Endothelial cell of umbilical vein (primary cell): ENCODE data around the gene FOS. TPM values are rescaled to one million over a fixed set of nuclear protein-coding genes. Genes with fewer than 3 reads are reported as not detected.

Experiments
- BruUV-seq: library from RNA; stranded (reverse); fragments of 400-500 nt; replicated peaks from 2 replicates; lab custom pipeline; 2021; lab: Mats Ljungman, UMichigan
- CTCF ChIA-PET: fragments of 300-600, 350-600 bp; sonication (Branson Sonifier 250); formaldehyde crosslinking; loops from one replicate; lab custom pipeline; 2021; ENCODE audit warnings: antibody characterized with exemption, inconsistent platforms; lab: Charles Lee
- POLR2A ChIA-PET: fragments of 300-600, 350-600 bp; sonication (Branson Sonifier 250); formaldehyde crosslinking; loops from one replicate; lab custom pipeline; 2021; ENCODE audit warnings: antibody characterized with exemption, inconsistent platforms; lab: Charles Lee
- DNase-seq: peaks from one replicate; pipeline ENCODE4 v3.0.0-alpha.2; 2011; ENCODE audit warnings: low read depth, low spot score
- FAIRE-seq: peaks from 2 replicates; lab custom pipeline; 2011; peaks lifted over from hg19 to GRCh38; lab: Jason Lieb, UNC
- H2AFZ ChIP-seq: 2 replicates; pipeline ENCODE4 v1.6.0; 2012; ENCODE audit warnings: low read depth, low read length, control low read depth, inconsistent platforms
- H3K27ac ChIP-seq: 2 replicates; pipeline ENCODE4 v1.5.1; 2011; ENCODE audit warnings: low read depth, mild to moderate bottlenecking, control low read depth, low read length, moderate library complexity; ENCODE audit not compliant: insufficient read depth
- H3K27me3 ChIP-seq, 2 experiments: 2 replicates each; pipeline versions ENCODE4 v1.6.0 to v1.6.1; 2011; ENCODE audit warnings: low read length in 2 of 2, mixed read lengths in 1 of 2; ENCODE audit not compliant: control insufficient read depth in 2 of 2, insufficient read depth in 2 of 2
- H3K36me3 ChIP-seq, 2 experiments: 2 replicates in 1 of 2; 3 replicates in 1 of 2; pipeline ENCODE4 v1.5.1; 2011; ENCODE audit warnings: low read length in 2 of 2, mild to moderate bottlenecking in 1 of 2, moderate library complexity in 1 of 2; ENCODE audit not compliant: control insufficient read depth in 2 of 2, insufficient read depth in 2 of 2; ENCODE audit errors: extremely low read depth in 1 of 2
- H3K4me1 ChIP-seq: 3 replicates; pipeline ENCODE4 v1.5.1; 2011; ENCODE audit warnings: mild to moderate bottlenecking, low read length; ENCODE audit not compliant: control insufficient read depth, insufficient read depth; ENCODE audit errors: extremely low read depth
- H3K4me2 ChIP-seq: 2 replicates; pipeline ENCODE4 v1.6.1; 2011; ENCODE audit warnings: low read length, control low read depth, mixed read lengths; ENCODE audit not compliant: insufficient read depth
- H3K4me3 ChIP-seq, 3 experiments: fragments of 200-600 bp in 1 of 3; sonication (generic), shearing (Covaris generic) in 1 of 3; replicated peaks in 1 of 3; 2 replicates each; pipeline ENCODE4 v1.5.1; 2011 to 2016; ENCODE audit warnings: control low read depth in 3 of 3, low read length in 3 of 3, mild to moderate bottlenecking in 2 of 3, inconsistent platforms in 1 of 3, low read depth in 1 of 3, moderate library complexity in 1 of 3; ENCODE audit not compliant: insufficient read depth in 1 of 3
- H3K79me2 ChIP-seq: 2 replicates; pipeline ENCODE4 v1.6.0; 2012; ENCODE audit warnings: low read length, inconsistent platforms; ENCODE audit not compliant: control insufficient read depth, insufficient read depth
- H3K9ac ChIP-seq: replicated peaks from 2 replicates; pipeline ENCODE3; 2011; ENCODE audit warnings: low read length, control low read depth; ENCODE audit not compliant: insufficient read depth; ENCODE audit errors: extremely low read depth
- H3K9me1 ChIP-seq: replicated peaks from 3 replicates; pipeline ENCODE4 v1.6.0; 2011; ENCODE audit warnings: mild to moderate bottlenecking, low read length; ENCODE audit not compliant: control insufficient read depth, insufficient read depth; ENCODE audit errors: extremely low read depth
- H3K9me3 ChIP-seq: replicated peaks from 2 replicates; pipeline ENCODE4 v1.5.1; 2012; ENCODE audit warnings: low read length, inconsistent platforms; ENCODE audit not compliant: control insufficient read depth, insufficient read depth
- H4K20me1 ChIP-seq: replicated peaks from 2 replicates; pipeline ENCODE3; 2011; ENCODE audit warnings: mild to moderate bottlenecking, low read length; ENCODE audit not compliant: control insufficient read depth, insufficient read depth; ENCODE audit errors: extremely low read depth
- CTCF ChIP-seq, 2 donors: IDR thresholded peaks; 1 replicate in 1 of 2; 2 replicates in 1 of 2; pipeline ENCODE4 v1.5.1; 2011; ENCODE audit warnings: low read length in 2 of 2, mild to moderate bottlenecking in 2 of 2, moderate library complexity in 2 of 2, control low read depth in 1 of 2, inconsistent platforms in 1 of 2, low read depth in 1 of 2; ENCODE audit not compliant: insufficient read depth in 1 of 2; ENCODE audit errors: extremely low read depth in 1 of 2
- EZH2 ChIP-seq: IDR thresholded peaks from 2 replicates; pipeline ENCODE4 v1.6.1; 2012; ENCODE audit warnings: borderline replicate concordance, low read depth, mild to moderate bottlenecking, moderate library complexity, low read length, inconsistent platforms; ENCODE audit not compliant: severe bottlenecking
- FOS ChIP-seq: IDR thresholded peaks from 2 replicates; pipeline ENCODE4 v1.6.1; 2011; ENCODE audit warnings: mild to moderate bottlenecking, low read length, moderate library complexity, borderline replicate concordance; ENCODE audit not compliant: insufficient read depth
- GATA2 ChIP-seq: IDR thresholded peaks from 2 replicates; pipeline ENCODE4 v1.7.0; 2011; ENCODE audit warnings: low read depth, mild to moderate bottlenecking, moderate library complexity, mixed read lengths, low read length; ENCODE audit not compliant: insufficient read length, insufficient read depth
- JUN ChIP-seq: IDR thresholded peaks from 2 replicates; pipeline ENCODE4 v1.6.1; 2011; ENCODE audit warnings: borderline replicate concordance, low read depth; ENCODE audit not compliant: insufficient read length, insufficient read depth
- MAX ChIP-seq: IDR thresholded peaks from 2 replicates; pipeline ENCODE4 v1.6.1; 2011; ENCODE audit not compliant: insufficient read depth, insufficient read length
- MYC ChIP-seq: IDR thresholded peaks from one replicate; pipeline ENCODE4 v1.6.1; 2011; ENCODE audit warnings: mild to moderate bottlenecking, low read depth, low read length
- POLR2A ChIP-seq: IDR thresholded peaks from 2 replicates; pipeline ENCODE4 v1.6.1; 2012; ENCODE audit warnings: low read depth, mild to moderate bottlenecking, control low read depth, low read length
- POLR2AphosphoS5 ChIP-seq: IDR thresholded peaks from 2 replicates; pipeline ENCODE4 v1.6.1; 2012; ENCODE audit warnings: low read depth, mild to moderate bottlenecking, control low read depth, low read length, moderate library complexity; ENCODE audit not compliant: insufficient read depth
- dilution Hi-C: fragments of 300-500 bp; cut with MboI; formaldehyde crosslinking; loops from one replicate; pipeline ENCODE4 v1.15.0; 2019; ENCODE audit warnings: low sequenced_read_pairs; ENCODE audit not compliant: extremely low pct_ligation_motif_present
- intact Hi-C: fragments of 100-400 bp; cut with micrococcal nuclease; formaldehyde crosslinking; loops from one replicate; pipeline ENCODE4 v1.10.0; 2022
- polyA plus RNA-seq, 4 experiments: library from polyadenylated mRNA; depleted of rRNA in 3 of 4; stranded (reverse) in 3 of 4; unstranded in 1 of 4; fragments of >200 nt; gene quantifications; 2 replicates each; pipeline versions ENCODE4 v1.2.1 to v1.2.3, GENCODE V29; 2011 to 2012; ENCODE audit warnings: missing spikeins in 1 of 4
- total RNA-seq: library from RNA; stranded (reverse); gene quantifications from 2 replicates; pipeline ENCODE4 v1.2.3, GENCODE V29; 2021

FOS gene
- total and polyA plus RNA-seq, 2 donors (not counting 3 experiments of a cell fraction or from before 2014, with no cell fraction given) = 9.2 to 41.6 TPM

- dilution Hi-C loops (no loop called here), intact Hi-C loops (no loop called here)
- H3K4me3 ChIP-seq = no peak overlapping the region
- H4K20me1 ChIP-seq = no peaks in the 10 kb centered on the region
- no peak overlapping the region for H2AFZ ChIP-seq
- CTCF ChIA-PET = no interaction called here
- no peaks in the 10 kb centered on the region for H3K4me1 ChIP-seq
- H3K79me2 ChIP-seq = no peaks in the 10 kb centered on the region
- H3K4me2 ChIP-seq = no peak overlapping the region
- peaks cover 5 to 17% of the 10 kb centered on the region in 2 experiments for H3K27me3 ChIP-seq
- POLR2A ChIA-PET = no interaction called here
- no peaks in the 10 kb centered on the region for H3K36me3 ChIP-seq
- H3K9me3 ChIP-seq = no peaks in the 10 kb centered on the region
- FAIRE-seq (no peak), DNase-seq (no peak)
- TF ChIP-seq MYC = no peak
- TF ChIP-seq POLR2AphosphoS5 = no peak
- TF ChIP-seq JUN = no peak
- TF ChIP-seq FOS = no peak
- no peak for TF ChIP-seq GATA2
- no peak for TF ChIP-seq MAX
- TF ChIP-seq CTCF (IDR thresholded peaks at IDR 0.05; ENCODE audit: extremely low read depth in 1 of 2, insufficient read depth in 1 of 2, low read depth in 1 of 2, low read length in 2 of 2) = no peak
- TF ChIP-seq POLR2A = no peak
- TF ChIP-seq EZH2 = no peak
- H3K9ac ChIP-seq = no peak overlapping the region
- H3K27ac ChIP-seq = no peak overlapping the region
- no TSS peak for BruUV-seq
- no peaks in the 10 kb centered on the region for H3K9me1 ChIP-seq
Measured at GRCh38 chr14:75317148-75317547, 38.5 kb downstream of the FOS start.
